ENCODE results near the gene TBC1D14. TPM values are rescaled to one million over a fixed set of nuclear protein-coding genes. Genes with fewer than 3 reads are reported as not detected.

TBC1D14 gene
- total RNA-seq, 1 experiment from 2014 or later: 44.3 TPM

GRCh38 chr4:7034262-7035081 is 124.8 kb downstream of the TBC1D14 start:
- Histone ChIP-seq H3K4me1 (ENCODE audit: insufficient read depth, low read length, poor library complexity, severe bottlenecking) (no peaks in the 10 kb centered on the region), H3K4me3 (ENCODE audit: low read depth, low read length, poor library complexity, severe bottlenecking) (no peak overlapping the region), H3K36me3 (ENCODE audit: insufficient read depth, low read length, poor library complexity, severe bottlenecking) (peaks cover 17% of the 10 kb centered on the region), H3K27me3 (replicated peaks; ENCODE audit: insufficient read depth, low read depth, low read length, poor library complexity) (no peaks in the 10 kb centered on the region), H3K27ac (ENCODE audit: low read depth, low read length, poor library complexity, severe bottlenecking) (no peak overlapping the region), H3K9me3 (ENCODE audit: low read depth, low read length, poor library complexity, severe bottlenecking) (no peaks in the 10 kb centered on the region)
- POLR2A ChIA-PET (ENCODE audit: low non-redundant PET): no interaction called here
- CTCF ChIA-PET: interaction anchor here (0.7 kb wide), 1 partner anchor 142 kb away, joined by 4 read pairs; no protein-coding TSS in a partner anchor
- DNase-seq (ENCODE audit: low spot score): no peak
- no TSS peak for BruUV-seq (replicated peaks)
- TF ChIP-seq, protein P1, sequence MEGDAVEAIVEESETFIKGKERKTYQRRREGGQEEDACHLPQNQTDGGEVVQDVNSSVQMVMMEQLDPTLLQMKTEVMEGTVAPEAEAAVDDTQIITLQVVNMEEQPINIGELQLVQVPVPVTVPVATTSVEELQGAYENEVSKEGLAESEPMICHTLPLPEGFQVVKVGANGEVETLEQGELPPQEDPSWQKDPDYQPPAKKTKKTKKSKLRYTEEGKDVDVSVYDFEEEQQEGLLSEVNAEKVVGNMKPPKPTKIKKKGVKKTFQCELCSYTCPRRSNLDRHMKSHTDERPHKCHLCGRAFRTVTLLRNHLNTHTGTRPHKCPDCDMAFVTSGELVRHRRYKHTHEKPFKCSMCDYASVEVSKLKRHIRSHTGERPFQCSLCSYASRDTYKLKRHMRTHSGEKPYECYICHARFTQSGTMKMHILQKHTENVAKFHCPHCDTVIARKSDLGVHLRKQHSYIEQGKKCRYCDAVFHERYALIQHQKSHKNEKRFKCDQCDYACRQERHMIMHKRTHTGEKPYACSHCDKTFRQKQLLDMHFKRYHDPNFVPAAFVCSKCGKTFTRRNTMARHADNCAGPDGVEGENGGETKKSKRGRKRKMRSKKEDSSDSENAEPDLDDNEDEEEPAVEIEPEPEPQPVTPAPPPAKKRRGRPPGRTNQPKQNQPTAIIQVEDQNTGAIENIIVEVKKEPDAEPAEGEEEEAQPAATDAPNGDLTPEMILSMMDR (conservative IDR thresholded peaks at IDR 0.05; ENCODE audit: low read depth, low read length): no peak
- no peak for TF ChIP-seq EZH2 (IDR thresholded peaks at IDR 0.05; ENCODE audit: borderline replicate concordance, low read depth, low read length, poor library complexity, severe bottlenecking)
- intact Hi-C loops (cut with micrococcal nuclease; ENCODE audit: unreplicated experiment): no loop called here

DNA sequence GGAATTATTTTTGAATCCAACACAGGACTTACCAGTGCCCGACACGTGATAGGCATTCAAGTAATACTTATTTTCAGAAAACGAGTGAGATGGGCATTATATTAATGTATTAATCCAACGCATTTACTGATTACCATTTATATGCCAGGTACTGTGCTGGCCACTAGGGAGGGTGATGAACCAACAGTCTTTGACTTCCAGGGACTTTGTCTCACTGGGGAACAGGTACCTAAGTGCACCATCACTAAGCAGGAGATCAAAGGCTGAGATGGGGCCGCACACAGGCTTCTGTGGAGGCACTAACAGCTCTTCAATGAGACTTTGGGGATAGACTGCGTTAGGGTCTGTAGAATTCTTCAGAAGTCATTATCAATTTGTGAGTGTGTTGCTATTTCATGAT is 127.8 kb downstream of the TBC1D14 start:
- Histone ChIP-seq H3K27ac (ENCODE audit: low read depth, low read length, poor library complexity, severe bottlenecking) (no peak overlapping the region), H3K4me3 (ENCODE audit: low read depth, low read length, poor library complexity, severe bottlenecking) (no peak overlapping the region), H3K36me3 (ENCODE audit: insufficient read depth, low read length, poor library complexity, severe bottlenecking) (no peaks in the 10 kb centered on the region), H3K27me3 (replicated peaks; ENCODE audit: insufficient read depth, low read depth, low read length, poor library complexity) (no peaks in the 10 kb centered on the region), H3K4me1 (ENCODE audit: insufficient read depth, low read length, poor library complexity, severe bottlenecking) (peaks cover 5% of the 10 kb centered on the region), H3K9me3 (ENCODE audit: low read depth, low read length, poor library complexity, severe bottlenecking) (no peaks in the 10 kb centered on the region)
- ChIA-PET CTCF (no interaction called here), POLR2A (ENCODE audit: low non-redundant PET) (no interaction called here)
- intact Hi-C loops (cut with micrococcal nuclease; ENCODE audit: unreplicated experiment): no loop called here
- no peak for DNase-seq (ENCODE audit: low spot score)
- no TSS peak for BruUV-seq (replicated peaks)
- TF ChIP-seq EZH2 (IDR thresholded peaks at IDR 0.05; ENCODE audit: borderline replicate concordance, low read depth, low read length, poor library complexity, severe bottlenecking): no peak
- TF ChIP-seq, protein P1 (conservative IDR thresholded peaks at IDR 0.05; ENCODE audit: low read depth, low read length): 0 out of 2 replicates have a peak, but pooled peaks have one; percentile 18

DNA sequence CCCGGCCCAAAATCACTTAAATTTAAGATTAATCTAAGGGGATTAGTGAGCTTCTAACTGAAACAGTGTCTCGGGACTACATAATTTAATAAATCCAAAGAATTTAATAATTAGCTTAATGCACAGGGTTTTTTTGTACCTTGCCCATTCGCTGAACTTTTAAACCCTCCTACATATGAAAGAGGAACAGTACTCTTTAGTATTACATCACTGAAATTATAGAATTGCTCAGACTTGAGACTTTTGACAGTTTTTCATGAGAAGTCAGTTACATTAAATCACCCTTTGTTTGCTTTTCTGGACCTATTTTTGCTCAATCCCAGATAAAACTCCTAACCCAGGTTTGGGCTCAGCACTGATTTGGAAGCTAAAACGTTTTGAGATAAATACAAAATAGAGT is 131.1 kb downstream of the TBC1D14 start:
- TF ChIP-seq, protein P1 (conservative IDR thresholded peaks at IDR 0.05; ENCODE audit: low read depth, low read length): no peak
- no peak for TF ChIP-seq EZH2 (IDR thresholded peaks at IDR 0.05; ENCODE audit: borderline replicate concordance, low read depth, low read length, poor library complexity, severe bottlenecking)
- Histone ChIP-seq H3K4me3 (ENCODE audit: low read depth, low read length, poor library complexity, severe bottlenecking) (no peak overlapping the region), H3K36me3 (ENCODE audit: insufficient read depth, low read length, poor library complexity, severe bottlenecking) (no peaks in the 10 kb centered on the region), H3K27me3 (replicated peaks; ENCODE audit: insufficient read depth, low read depth, low read length, poor library complexity) (no peaks in the 10 kb centered on the region), H3K27ac (ENCODE audit: low read depth, low read length, poor library complexity, severe bottlenecking) (no peak overlapping the region), H3K4me1 (ENCODE audit: insufficient read depth, low read length, poor library complexity, severe bottlenecking) (peaks cover 16% of the 10 kb centered on the region), H3K9me3 (ENCODE audit: low read depth, low read length, poor library complexity, severe bottlenecking) (no peaks in the 10 kb centered on the region)
- ChIA-PET CTCF (no interaction called here), POLR2A (ENCODE audit: low non-redundant PET) (no interaction called here)
- BruUV-seq (replicated peaks): no TSS peak
- intact Hi-C loops (cut with micrococcal nuclease; ENCODE audit: unreplicated experiment): no loop called here
- no peak for DNase-seq (ENCODE audit: low spot score)
